ENCODE data around the gene QSOX1.

- no peak for TF ChIP-seq CTCF (IDR thresholded peaks at IDR 0.05 in 4 of 5, conservative IDR thresholded peaks at IDR 0.05 in 1 of 5)
- no peak for TF ChIP-seq POLR2A (IDR thresholded peaks at IDR 0.05)
Measured at GRCh38 chr1:180193141-180194047, 38.7 kb downstream of the QSOX1 start.
